GM12878 (cell line): ENCODE results near the gene SLC22A7. TPM values are rescaled to one million over a fixed set of nuclear protein-coding genes. Genes with fewer than 3 reads are reported as not detected.

ENCODE experiments used
- ATAC-seq: fragments of 200-7000 bp; cut with Tn5 transposase; 3 replicates; pipeline ENCODE4 v1.9.1; 2020; ENCODE audit warnings: mild to moderate bottlenecking, moderate library complexity
- BruUV-seq: library from RNA; stranded (reverse); fragments of 400-500 nt; replicated peaks from 2 replicates; lab custom pipeline; 2021; lab: Mats Ljungman, UMichigan
- CTCF ChIA-PET: fragments of 300-600 bp; sonication (Branson Sonifier 250); formaldehyde crosslinking; extraction: SDS; loops from one replicate; lab custom pipeline; 2021; ENCODE audit warnings: inconsistent platforms; lab: Yijun Ruan, JAX
- POLR2A ChIA-PET: fragments of 350-600 bp; formaldehyde crosslinking; extraction: SDS; loops from one replicate; lab custom pipeline; 2021; ENCODE audit warnings: inconsistent platforms; lab: Charles Lee
- RAD21 ChIA-PET: fragments of 300-600 bp; sonication (Branson Sonifier 250); formaldehyde crosslinking; loops from one replicate; lab custom pipeline; 2023; ENCODE audit warnings: antibody characterized with exemption; ENCODE audit not compliant: unreplicated experiment; lab: Charles Lee
- SMC1A ChIA-PET: fragments of 300-600 bp; sonication (Branson Sonifier 250); formaldehyde crosslinking; loops from one replicate; lab custom pipeline; 2023; ENCODE audit not compliant: unreplicated experiment, uncharacterized antibody; lab: Charles Lee
- DNase-seq: peaks from one replicate; pipeline ENCODE4 v3.0.0-alpha.2; 2011; ENCODE audit warnings: low read depth, low spot score
- FAIRE-seq: peaks from 3 replicates; lab custom pipeline; 2011; peaks lifted over from hg19 to GRCh38; lab: Jason Lieb, UNC
- H2AFZ ChIP-seq: 2 replicates; pipeline ENCODE4 v1.6.0; 2011; ENCODE audit warnings: low read depth, low read length, control low read depth; ENCODE audit not compliant: control insufficient read depth
- H3K27ac ChIP-seq: 2 replicates; pipeline ENCODE4 v1.5.1; 2011; ENCODE audit warnings: control low read depth; ENCODE audit not compliant: control insufficient read depth, insufficient read depth
- H3K27me3 ChIP-seq, 2 experiments: replicated peaks in 1 of 2; 2 replicates each; pipeline versions ENCODE4 v1.6.0 to v1.6.1; 2011; ENCODE audit warnings: low read length in 1 of 2; ENCODE audit not compliant: control insufficient read depth in 2 of 2, insufficient read depth in 2 of 2
- H3K36me3 ChIP-seq, 2 experiments: 2 replicates each; pipeline ENCODE4 v1.5.1; 2011; ENCODE audit warnings: low read length in 1 of 2; ENCODE audit not compliant: control insufficient read depth in 2 of 2, insufficient read depth in 2 of 2
- H3K4me1 ChIP-seq: 2 replicates; pipeline ENCODE4 v1.6.1; 2011; ENCODE audit warnings: mild to moderate bottlenecking, low read length, moderate library complexity, mixed read lengths; ENCODE audit not compliant: control insufficient read depth, insufficient read depth
- H3K4me2 ChIP-seq: 2 replicates; pipeline ENCODE4 v1.6.0; 2011; ENCODE audit warnings: control low read depth; ENCODE audit not compliant: control insufficient read depth, insufficient read depth
- H3K4me3 ChIP-seq: fragments of 200-600 bp; sonication (generic); 2 replicates; pipeline ENCODE4 v1.5.1; 2016
- H3K79me2 ChIP-seq: 2 replicates; pipeline ENCODE4 v1.6.0; 2011; ENCODE audit warnings: low read length; ENCODE audit not compliant: control insufficient read depth, insufficient read depth
- H3K9ac ChIP-seq: 2 replicates; pipeline ENCODE4 v1.8.0; 2011; ENCODE audit warnings: low read length, control low read depth, mixed read lengths; ENCODE audit not compliant: control insufficient read depth, insufficient read depth
- H3K9me3 ChIP-seq: replicated peaks from 3 replicates; pipeline ENCODE4 v1.5.1; 2011; ENCODE audit warnings: mild to moderate bottlenecking, low read length; ENCODE audit not compliant: control insufficient read depth, insufficient read depth
- H4K20me1 ChIP-seq: 2 replicates; pipeline ENCODE4 v1.6.0; 2011; ENCODE audit not compliant: control insufficient read depth, insufficient read depth
- BCL11A ChIP-seq: IDR thresholded peaks from 2 replicates; pipeline ENCODE4 v1.6.1; 2011; ENCODE audit warnings: low read depth, low read length
- ETV6 ChIP-seq, 2 experiments: fragments of 450-650 bp in 1 of 2; IDR thresholded peaks in 1 of 2; conservative IDR thresholded peaks in 1 of 2; 2 replicates each; pipeline ENCODE4 v1.6.1; 2014; ENCODE audit warnings: antibody characterized with exemption in 1 of 2, borderline replicate concordance in 1 of 2, low read depth in 1 of 2, mild to moderate bottlenecking in 1 of 2, moderate library complexity in 1 of 2
- IKZF2 ChIP-seq, 2 experiments: fragments of 450-650 bp; IDR thresholded peaks; 2 replicates each; pipeline ENCODE4 v1.6.1; 2017; ENCODE audit warnings: mild to moderate bottlenecking in 2 of 2, moderate library complexity in 2 of 2
- KLF5 ChIP-seq: fragments of 450-650 bp; IDR thresholded peaks from 2 replicates; pipeline ENCODE4 v1.6.1; 2014; ENCODE audit warnings: mild to moderate bottlenecking; ENCODE audit not compliant: partially characterized antibody
- LARP7 ChIP-seq: fragments of 450-650 bp; IDR thresholded peaks from 2 replicates; pipeline ENCODE4 v1.6.1; 2017; ENCODE audit warnings: mild to moderate bottlenecking
- NBN ChIP-seq: fragments of 450-650 bp; IDR thresholded peaks from 2 replicates; pipeline ENCODE4 v1.6.1; 2016
- NFIC ChIP-seq: IDR thresholded peaks from 2 replicates; pipeline ENCODE4 v1.6.1; 2012; ENCODE audit warnings: low read depth, mild to moderate bottlenecking, inconsistent platforms, low read length, moderate library complexity
- RELA ChIP-seq: fragments of 450-650 bp; IDR thresholded peaks from 2 replicates; pipeline ENCODE4 v1.8.0; 2014; ENCODE audit warnings: borderline replicate concordance; ENCODE audit not compliant: partially characterized antibody
- SMARCA5 ChIP-seq: fragments of 450-650 bp; IDR thresholded peaks from 2 replicates; pipeline ENCODE4 v1.6.1; 2017; ENCODE audit warnings: mild to moderate bottlenecking
- TARDBP ChIP-seq: IDR thresholded peaks from 2 replicates; pipeline ENCODE4 v1.6.1; 2016; ENCODE audit warnings: borderline replicate concordance
- ZSCAN29 ChIP-seq: fragments of 450-650 bp; IDR thresholded peaks from 2 replicates; pipeline ENCODE4 v1.6.1; 2017; ENCODE audit warnings: mild to moderate bottlenecking, moderate library complexity
- WGBS: methylation state at CpG from one replicate; pipeline ENCODE4 v1.1.6; 2016; ENCODE audit warnings: low lambda C conversion rate; ENCODE audit not compliant: insufficient replicate concordance, insufficient coverage; ENCODE audit errors: missing lambda C conversion rate; 5-methylcytosine and 5-hydroxymethylcytosine counted together
- in situ Hi-C: fragments of 300-500 bp; cut with MboI; formaldehyde crosslinking; loops from 9 replicates; pipeline ENCODE4 v1.14.3; 2018; ENCODE audit warnings: mixed read lengths
- intact Hi-C: fragments of 100-400 bp; cut with micrococcal nuclease; formaldehyde crosslinking; loops from one replicate; pipeline ENCODE4 v1.14.2; 2022; ENCODE audit not compliant: unreplicated experiment
- polyA plus RNA-seq, 11 experiments: library from polyadenylated mRNA; depleted of rRNA in 4 of 11; unstranded in 6 of 11; stranded (reverse) in 5 of 11; fragments of >200 nt; fragmentation: Nextera tagmentation in 4 of 11; fragmentation: Illumina TruSeq in 1 of 11; extraction: Ambion mirVana in 4 of 11; extraction: Trizol in 1 of 11; gene quantifications; 1 replicate in 1 of 11; 2 replicates in 10 of 11; pipeline versions ENCODE4 v1.2.1 to v1.2.3, GENCODE V29; 2011 to 2016; ENCODE audit warnings: inconsistent platforms in 2 of 11, missing spikeins in 2 of 11, low read depth in 1 of 11
- total RNA-seq, 4 experiments: library from RNA; depleted of rRNA in 3 of 4; stranded (reverse); fragments of >200 nt in 3 of 4; fragmentation: Illumina TruSeq in 1 of 4; extraction: Trizol in 1 of 4; gene quantifications; 2 replicates each; pipeline versions ENCODE4 v1.2.1 to v1.2.3, GENCODE V29; 2013 to 2021

Gene SLC22A7
- total and polyA plus RNA-seq, 10 of the 15 experiments (the other 5 are each of a cell fraction or from before 2014, with no cell fraction given), result 0.08 to 0.31 TPM; not detected in 8

DNA sequence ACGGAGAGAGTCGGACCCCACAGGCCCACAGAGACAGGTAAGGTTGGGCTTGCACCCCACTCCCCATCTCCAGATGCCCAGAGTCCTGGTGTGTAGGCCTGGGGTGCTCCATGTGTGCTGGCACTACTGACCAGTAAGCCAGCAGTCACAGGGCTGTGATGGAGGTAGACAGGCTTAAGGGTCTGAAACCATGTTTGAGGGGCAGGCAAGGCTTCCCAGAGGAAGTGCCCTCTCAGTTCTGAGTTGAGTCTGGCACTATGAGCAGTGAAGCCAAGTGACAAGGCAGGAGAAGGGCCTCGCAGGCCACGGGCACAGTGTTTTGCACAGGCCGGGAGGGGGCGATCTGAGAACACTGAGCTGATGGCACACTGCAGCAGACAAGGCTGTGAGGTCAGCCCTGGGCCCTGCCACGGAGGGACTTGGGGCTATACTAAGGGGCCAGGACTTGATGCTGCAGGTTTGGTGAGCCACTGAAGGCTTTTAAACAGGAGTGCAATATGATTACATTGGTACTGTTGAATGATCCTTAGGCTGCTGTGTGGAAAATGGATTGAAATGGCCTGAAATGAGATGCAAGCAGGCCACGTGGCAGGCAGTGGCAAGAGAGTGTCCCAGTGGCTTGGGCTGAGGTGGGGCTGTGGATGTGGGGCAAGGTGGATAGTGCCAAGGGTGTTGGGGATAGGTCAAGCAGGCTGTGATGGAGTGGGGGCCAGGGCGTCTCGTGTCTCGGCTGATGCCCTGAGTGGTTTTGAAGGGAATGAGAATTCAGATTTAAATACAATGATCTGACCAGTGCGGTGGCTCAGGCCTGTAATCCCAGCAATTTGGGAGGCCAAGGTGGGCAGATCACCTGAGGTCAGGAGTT lies 34.5 kb upstream of the SLC22A7 start (continued):
- TF ChIP-seq LARP7, result peak; percentile 53; the same call in 1 of the 2 replicates
- TF ChIP-seq KLF5, result peak; percentile 21
- TF ChIP-seq NBN, result 0 out of 2 replicates have a peak, but pooled peaks have one; percentile 25
- TF ChIP-seq, all 136 proteins: peak for 13

DNA sequence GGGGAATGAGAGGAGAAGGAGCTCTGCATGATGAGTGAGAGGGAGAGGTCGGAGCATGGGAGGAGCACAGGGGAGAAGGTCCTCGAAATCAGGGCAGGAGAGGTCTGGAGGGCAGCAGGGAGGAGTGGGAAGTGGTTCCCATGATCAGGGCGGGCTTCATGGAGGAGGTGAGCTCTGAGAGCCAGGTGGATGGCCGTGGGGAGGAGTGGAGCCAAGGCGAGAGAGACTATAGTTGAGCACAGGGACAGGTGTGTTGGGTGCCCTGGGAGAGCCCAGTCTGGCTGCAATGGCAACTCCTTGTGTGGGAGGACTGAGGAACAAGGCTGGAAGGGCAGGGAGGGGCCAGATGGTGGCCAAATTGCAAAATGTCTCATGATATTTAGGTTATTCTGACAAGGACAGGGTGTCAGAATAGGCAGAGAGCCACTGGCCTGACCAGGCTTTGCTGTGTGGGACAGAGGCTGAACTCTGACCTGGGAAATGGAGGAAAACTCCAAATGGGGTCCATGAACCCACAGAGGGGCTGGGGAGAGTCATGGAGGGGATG lies 33.4 kb upstream of the SLC22A7 start:
- ChIA-PET RAD21 (interaction anchor here (1.1 to 6.9 kb wide), 8 partner anchors 44 to 242 kb away, joined by 3 to 44 read pairs (median 10); partner anchors contain the start of gene CRIP3), CTCF (interaction anchor here (0.6 to 6.1 kb wide), 15 partner anchors 32 to 241 kb away, joined by 3 to 56 read pairs (median 5); partner anchors contain the start of genes CRIP3 and DNPH1), POLR2A (interaction anchor here (0.5 to 0.6 kb wide), 2 partner anchors 130 to 193 kb away, joined by 3 to 5 read pairs; no protein-coding TSS in a partner anchor), SMC1A (interaction anchor here (0.6 to 3.1 kb wide), 10 partner anchors 8 to 242 kb away, joined by 3 to 16 read pairs (median 4); no protein-coding TSS in a partner anchor)
- Histone ChIP-seq H3K79me2 (no peaks in the 10 kb centered on the region), H4K20me1 (no peaks in the 10 kb centered on the region), H3K9me3 (no peaks in the 10 kb centered on the region), H3K4me1 (peaks cover 9% of the 10 kb centered on the region), H3K4me2 (no peak overlapping the region), H2AFZ (no peak overlapping the region), H3K27ac (no peak overlapping the region), H3K27me3 (no peaks in the 10 kb centered on the region), H3K9ac (no peak overlapping the region), H3K36me3 (no peaks in the 10 kb centered on the region), H3K4me3 (no peak overlapping the region)
- in situ Hi-C loops, result no loop called here
- ATAC-seq (no peak), FAIRE-seq (no peak), DNase-seq (no peak)
- 53% methylated on average over 5 of the region's 5 CpGs for WGBS
- intact Hi-C loops, result no loop called here
- TF ChIP-seq SMARCA5, result no peak
- no peak for TF ChIP-seq RELA
- TF ChIP-seq NFIC, result no peak
- TF ChIP-seq IKZF2 (IDR thresholded peaks at IDR 0.05), result no peak
- TF ChIP-seq TARDBP, result no peak
- TF ChIP-seq ZSCAN29, result no peak
- TF ChIP-seq BCL11A, result no peak
- TF ChIP-seq ETV6 (conservative IDR thresholded peaks at IDR 0.05 in 1 of 2, IDR thresholded peaks at IDR 0.05 in 1 of 2; ENCODE audit: borderline replicate concordance in 1 of 2, low read depth in 1 of 2), result no peak
- BruUV-seq, result no TSS peak
